ENCODE data around the gene MATR3. TPM values are rescaled to one million over a fixed set of nuclear protein-coding genes. Genes with fewer than 3 reads are reported as not detected.
"Not testable (repeated sequence)": the region's sequence is repeated elsewhere in the genome, so short reads cannot be mapped to it uniquely, and the experiment has no call there.

MATR3 gene
- total RNA-seq, 1 experiment from 2014 or later = 194 TPM

DNA sequence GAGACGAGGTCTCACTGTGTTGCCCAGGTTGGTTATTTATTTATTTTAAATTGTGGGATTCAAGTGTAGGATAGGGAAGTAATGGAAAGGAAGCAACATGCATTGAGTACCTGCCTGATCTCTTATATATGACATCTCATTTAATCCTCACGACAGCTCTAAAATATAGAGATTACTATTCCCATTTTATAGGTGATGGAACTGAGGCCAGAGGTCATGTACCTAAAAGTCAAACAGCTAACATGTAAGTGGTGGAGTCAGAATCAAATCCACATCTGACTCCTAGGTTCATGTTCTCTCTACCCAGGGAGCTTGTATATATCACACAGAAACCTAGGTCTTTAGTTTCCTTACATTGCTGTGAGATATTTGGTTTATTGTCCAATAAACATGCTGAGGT lies 26.1 kb upstream of the MATR3 start:
- ChIA-PET POLR2A (no interaction called here), CTCF (interaction anchor here (0.6 kb wide), 1 partner anchor 398 kb away, joined by 7 read pairs; no protein-coding TSS in a partner anchor)
- no TSS peak for BruUV-seq (replicated peaks)

DNA sequence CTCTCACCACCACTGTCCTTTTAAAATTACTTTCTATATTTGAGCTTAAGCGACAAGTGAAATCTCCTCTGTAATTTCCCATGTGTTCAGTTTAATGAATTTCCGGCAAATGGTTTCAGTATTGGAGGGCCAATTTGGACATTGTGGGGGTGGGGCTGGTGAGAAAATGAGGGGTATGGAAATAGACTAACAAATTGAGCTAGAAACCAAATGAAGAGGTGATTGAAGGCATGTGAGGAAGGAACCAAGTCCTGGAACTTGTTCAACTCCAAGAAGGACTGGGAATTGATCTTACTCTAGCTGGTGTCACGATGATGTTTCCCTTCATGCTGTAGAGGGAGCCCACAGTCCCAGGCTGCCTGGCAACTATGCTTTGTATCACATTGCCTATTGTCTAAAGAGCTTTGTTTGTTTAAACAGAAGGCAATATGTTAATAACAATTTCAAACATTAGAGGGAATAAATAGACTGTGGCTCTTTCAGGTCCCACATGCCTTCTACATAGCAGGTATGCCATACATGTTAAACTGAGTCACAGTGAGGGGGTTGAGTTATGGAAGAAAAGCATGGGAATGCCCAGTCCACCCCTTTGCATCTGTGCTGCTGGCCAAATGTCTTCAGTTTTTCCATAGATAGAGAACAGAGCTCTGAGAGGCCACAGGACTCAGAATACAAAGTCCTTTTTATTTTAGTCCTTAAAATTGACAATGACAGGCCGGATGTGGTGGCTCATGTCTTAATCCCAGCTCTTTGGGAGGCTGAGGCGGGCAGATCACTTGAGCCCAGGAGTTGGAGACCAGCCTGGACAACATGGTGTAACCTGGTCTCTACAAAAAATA lies 25.0 kb upstream of the MATR3 start:
- H3K4me3 Mint-ChIP-seq (ENCODE audit: unreplicated experiment) = no peak overlapping the region
- Histone ChIP-seq H3K4me1 (peaks cover 15% of the 10 kb centered on the region), H3K36me3 (ENCODE audit: control insufficient read depth, insufficient read depth, low read length) (no peaks in the 10 kb centered on the region), H3K4me3 (ENCODE audit: low read depth, low read length) (no peak overlapping the region), H3K27me3 (replicated peaks; ENCODE audit: control insufficient read depth, insufficient read depth, low read length) (no peaks in the 10 kb centered on the region), H3K9me3 (no peaks in the 10 kb centered on the region)
- H3K36me3 Mint-ChIP-seq (ENCODE audit: insufficient read depth, unreplicated experiment) = peaks cover 2% of the 10 kb centered on the region
- peak in 1 of 2 experiments; percentile 24 for DNase-seq
- no peaks in the 10 kb centered on the region for H3K9me3 Mint-ChIP-seq (ENCODE audit: unreplicated experiment)
- intact Hi-C loops (cut with micrococcal nuclease; ENCODE audit: unreplicated experiment) = loop anchor here (10.0 kb wide), 1 partner anchor 304 kb away; no protein-coding TSS in a partner anchor
- no peaks in the 10 kb centered on the region for H3K27me3 Mint-ChIP-seq (ENCODE audit: insufficient read depth, unreplicated experiment)
- CTCF ChIA-PET = no interaction called here
- peaks cover 28% of the 10 kb centered on the region for H3K4me1 Mint-ChIP-seq (ENCODE audit: low read depth, unreplicated experiment)
- TF ChIP-seq, protein P1, sequence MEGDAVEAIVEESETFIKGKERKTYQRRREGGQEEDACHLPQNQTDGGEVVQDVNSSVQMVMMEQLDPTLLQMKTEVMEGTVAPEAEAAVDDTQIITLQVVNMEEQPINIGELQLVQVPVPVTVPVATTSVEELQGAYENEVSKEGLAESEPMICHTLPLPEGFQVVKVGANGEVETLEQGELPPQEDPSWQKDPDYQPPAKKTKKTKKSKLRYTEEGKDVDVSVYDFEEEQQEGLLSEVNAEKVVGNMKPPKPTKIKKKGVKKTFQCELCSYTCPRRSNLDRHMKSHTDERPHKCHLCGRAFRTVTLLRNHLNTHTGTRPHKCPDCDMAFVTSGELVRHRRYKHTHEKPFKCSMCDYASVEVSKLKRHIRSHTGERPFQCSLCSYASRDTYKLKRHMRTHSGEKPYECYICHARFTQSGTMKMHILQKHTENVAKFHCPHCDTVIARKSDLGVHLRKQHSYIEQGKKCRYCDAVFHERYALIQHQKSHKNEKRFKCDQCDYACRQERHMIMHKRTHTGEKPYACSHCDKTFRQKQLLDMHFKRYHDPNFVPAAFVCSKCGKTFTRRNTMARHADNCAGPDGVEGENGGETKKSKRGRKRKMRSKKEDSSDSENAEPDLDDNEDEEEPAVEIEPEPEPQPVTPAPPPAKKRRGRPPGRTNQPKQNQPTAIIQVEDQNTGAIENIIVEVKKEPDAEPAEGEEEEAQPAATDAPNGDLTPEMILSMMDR (IDR thresholded peaks at IDR 0.05; ENCODE audit: insufficient read depth in 1 of 2, low read depth in 1 of 2, low read length in 1 of 2, severe bottlenecking in 1 of 2, unreplicated experiment in 1 of 2) = peak; percentile 19 to 33
- H3K27ac Mint-ChIP-seq (ENCODE audit: unreplicated experiment) = no peak overlapping the region
- BruUV-seq (replicated peaks) = no TSS peak
- POLR2A ChIA-PET = no interaction called here

More for the DNA sequence above, 26.1 kb upstream of the MATR3 start:
- DNase-seq = no peak
- no peaks in the 10 kb centered on the region for H3K27me3 Mint-ChIP-seq (ENCODE audit: insufficient read depth, unreplicated experiment)
- H3K4me1 Mint-ChIP-seq (ENCODE audit: low read depth, unreplicated experiment) = peaks cover 18% of the 10 kb centered on the region
- intact Hi-C loops (cut with micrococcal nuclease; ENCODE audit: unreplicated experiment) = loop anchor here (10.0 kb wide), 1 partner anchor 303 kb away; no protein-coding TSS in a partner anchor
- no peaks in the 10 kb centered on the region for H3K9me3 ChIP-seq
- TF ChIP-seq, protein P1 (IDR thresholded peaks at IDR 0.05; ENCODE audit: insufficient read depth in 1 of 2, low read depth in 1 of 2, low read length in 1 of 2, severe bottlenecking in 1 of 2, unreplicated experiment in 1 of 2) = no peak
- no peak overlapping the region for H3K27ac Mint-ChIP-seq (ENCODE audit: unreplicated experiment)
- H3K4me3 Mint-ChIP-seq (ENCODE audit: unreplicated experiment) = no peak overlapping the region
- no peaks in the 10 kb centered on the region for H3K36me3 Mint-ChIP-seq (ENCODE audit: insufficient read depth, unreplicated experiment)
- no peaks in the 10 kb centered on the region for H3K36me3 ChIP-seq (ENCODE audit: control insufficient read depth, insufficient read depth, low read length)
- peaks cover 12% of the 10 kb centered on the region for H3K4me1 ChIP-seq
- no peaks in the 10 kb centered on the region for H3K27me3 ChIP-seq (replicated peaks; ENCODE audit: control insufficient read depth, insufficient read depth, low read length)
- no peaks in the 10 kb centered on the region for H3K9me3 Mint-ChIP-seq (ENCODE audit: unreplicated experiment)
- H3K4me3 ChIP-seq (ENCODE audit: low read depth, low read length) = no peak overlapping the region

DNA sequence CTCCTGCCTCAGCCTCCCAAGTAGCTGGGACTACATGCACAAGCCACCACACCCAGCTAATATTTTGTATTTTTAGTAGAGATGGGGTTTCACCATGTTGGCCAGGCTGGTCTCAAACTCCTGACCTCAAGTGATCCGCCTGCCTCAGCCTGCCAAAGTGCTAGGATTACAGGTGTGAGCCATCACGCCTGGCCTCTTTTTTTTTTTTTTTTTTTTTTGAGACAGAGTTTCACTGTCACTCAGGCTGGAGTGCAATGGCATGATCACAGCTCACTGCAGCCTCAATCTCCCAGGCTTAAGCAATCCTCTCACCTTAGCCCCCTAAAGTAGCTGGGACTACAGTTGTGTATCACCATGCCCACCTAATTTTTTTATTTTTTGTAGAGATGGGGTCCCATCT lies 22.8 kb upstream of the MATR3 start:
- H3K36me3 ChIP-seq (ENCODE audit: control insufficient read depth, insufficient read depth, low read length); POLR2A ChIA-PET; H3K4me3 Mint-ChIP-seq (ENCODE audit: unreplicated experiment); H3K9me3 Mint-ChIP-seq (ENCODE audit: unreplicated experiment); H3K27me3 ChIP-seq (replicated peaks; ENCODE audit: control insufficient read depth, insufficient read depth, low read length); BruUV-seq (replicated peaks); H3K4me3 ChIP-seq (ENCODE audit: low read depth, low read length); H3K27me3 Mint-ChIP-seq (ENCODE audit: insufficient read depth, unreplicated experiment); H3K9me3 ChIP-seq; CTCF ChIA-PET; H3K27ac Mint-ChIP-seq (ENCODE audit: unreplicated experiment); DNase-seq; intact Hi-C loops (cut with micrococcal nuclease; ENCODE audit: unreplicated experiment): not testable (repeated sequence)
- H3K4me1 ChIP-seq = peaks cover 20% of the 10 kb centered on the region
- Mint-ChIP-seq H3K4me1 (ENCODE audit: low read depth, unreplicated experiment) (peaks cover 24% of the 10 kb centered on the region), H3K36me3 (ENCODE audit: insufficient read depth, unreplicated experiment) (peaks cover 21% of the 10 kb centered on the region)

Measured in Caco-2 (cell line).